LHCN-M2 (cell line): Measurements from ENCODE around the gene OPA3. TPM values are rescaled to one million over a fixed set of nuclear protein-coding genes. Genes with fewer than 3 reads are reported as not detected.

Source experiments
- DNase-seq: peaks from one replicate; pipeline ENCODE4 v3.0.0-alpha.2; 2012; ENCODE audit warnings: low read depth
- total RNA-seq: library from RNA; depleted of rRNA; stranded (reverse); fragments of >200 nt; gene quantifications from 2 replicates; pipeline ENCODE4 v1.2.3, GENCODE V29; 2014

Gene OPA3
- total RNA-seq, 1 experiment from 2014 or later: 13.7 TPM

- no peak for DNase-seq
These were observed 79.2 kb downstream of the OPA3 start for GRCh38 chr19:45505151-45505995.

- no peak for DNase-seq
These were observed 80.7 kb downstream of the OPA3 start for GRCh38 chr19:45503909-45504308.

- no peak for DNase-seq
These were observed 82.5 kb downstream of the OPA3 start for GRCh38 chr19:45502111-45502510.

GRCh38 chr19:45501730-45502014 is 82.9 kb downstream of the OPA3 start:
- DNase-seq: no peak

GRCh38 chr19:45500918-45501729 is 83.5 kb downstream of the OPA3 start:
- no peak for DNase-seq

GRCh38 chr19:45499196-45500180 is 85.1 kb downstream of the OPA3 start:
- DNase-seq: peak; percentile 26

- DNase-seq: no peak
These were observed 86.0 kb downstream of the OPA3 start, which contains the start of gene PPM1N for GRCh38 chr19:45498411-45499195. Gene PPM1N (plus strand): TSS chr19:45498443. CDS start chr19:45498473, 30 bp downstream.

- no peak for DNase-seq
These were observed 86.8 kb downstream of the OPA3 start for GRCh38 chr19:45497791-45498190.

GRCh38 chr19:45496349-45496953 is 88.2 kb downstream of the OPA3 start:
- no peak for DNase-seq

GRCh38 chr19:45495178-45495577 is 89.4 kb downstream of the OPA3 start:
- no peak for DNase-seq

- no peak for DNase-seq
These were observed 90.2 kb downstream of the OPA3 start for GRCh38 chr19:45494261-45494916.

GRCh38 chr19:45492627-45493470 is 91.8 kb downstream of the OPA3 start:
- peak; percentile 86 for DNase-seq

- no peak for DNase-seq
These were observed 92.4 kb downstream of the OPA3 start for GRCh38 chr19:45492137-45492626.

- DNase-seq: no peak
These were observed 95.3 kb downstream of the OPA3 start for GRCh38 chr19:45489216-45489855.

GRCh38 chr19:45488708-45489107 is 95.9 kb downstream of the OPA3 start:
- DNase-seq: no peak

GRCh38 chr19:45485305-45486077 is 99.1 kb downstream of the OPA3 start:
- peak; percentile 90 for DNase-seq

GRCh38 chr19:45484273-45484945 is 100.2 kb downstream of the OPA3 start:
- no peak for DNase-seq
